ENCODE measurements around the gene TBC1D7. TPM values are rescaled to one million over a fixed set of nuclear protein-coding genes. Genes with fewer than 3 reads are reported as not detected.

The TBC1D7 gene
- total RNA-seq, 1 donor from 2014 or later, result 27.9 TPM

DNA sequence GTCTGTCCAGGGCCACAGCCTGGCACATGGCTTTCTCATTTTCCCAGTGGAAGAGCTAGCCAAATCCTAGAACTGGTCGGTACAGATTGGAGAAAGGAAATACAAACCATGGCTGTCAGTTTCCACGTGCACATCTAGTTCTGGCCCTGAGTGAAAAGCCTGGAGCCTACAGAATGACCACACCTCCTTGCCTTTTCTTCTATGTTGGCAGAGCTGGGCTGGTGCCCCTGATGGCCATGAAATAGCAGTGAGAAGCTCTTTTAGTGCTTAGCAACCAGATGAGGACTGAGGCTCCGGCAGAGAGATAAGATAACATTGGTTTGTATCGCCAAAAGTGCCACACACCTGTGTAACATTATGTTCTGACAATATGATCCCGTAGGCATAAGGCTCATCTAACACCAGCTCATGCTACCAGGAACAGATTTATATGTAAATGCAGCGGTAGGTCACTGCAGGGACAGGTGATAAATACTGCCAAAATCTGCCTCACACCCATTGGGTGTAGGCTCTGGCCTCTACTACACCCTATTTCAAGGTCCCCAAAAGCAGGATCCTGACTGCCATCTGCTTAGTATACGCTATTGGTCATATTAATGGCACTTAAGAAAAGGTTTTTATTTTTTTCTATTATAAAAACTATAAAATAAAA lies 39.9 kb upstream of the TBC1D7 start:
- H3K27ac ChIP-seq (ENCODE audit: low read depth, low read length), result no peak overlapping the region
- Mint-ChIP-seq H3K27me3 (ENCODE audit: low read depth, unreplicated experiment) (no peaks in the 10 kb centered on the region), H3K36me3 (ENCODE audit: low read depth, unreplicated experiment) (peaks cover 7% of the 10 kb centered on the region), H3K9me3 (ENCODE audit: unreplicated experiment) (no peaks in the 10 kb centered on the region), H3K4me1 (ENCODE audit: low read depth, unreplicated experiment) (peaks cover 16% of the 10 kb centered on the region), H3K27ac (ENCODE audit: unreplicated experiment) (no peak overlapping the region), H3K4me3 (ENCODE audit: unreplicated experiment) (no peak overlapping the region)
- H3K36me3 ChIP-seq (ENCODE audit: insufficient read depth, low read length), result no peaks in the 10 kb centered on the region
- TF ChIP-seq EZH2 (IDR thresholded peaks at IDR 0.05; ENCODE audit: insufficient read depth, low read length), result no peak
- TF ChIP-seq, protein P1, sequence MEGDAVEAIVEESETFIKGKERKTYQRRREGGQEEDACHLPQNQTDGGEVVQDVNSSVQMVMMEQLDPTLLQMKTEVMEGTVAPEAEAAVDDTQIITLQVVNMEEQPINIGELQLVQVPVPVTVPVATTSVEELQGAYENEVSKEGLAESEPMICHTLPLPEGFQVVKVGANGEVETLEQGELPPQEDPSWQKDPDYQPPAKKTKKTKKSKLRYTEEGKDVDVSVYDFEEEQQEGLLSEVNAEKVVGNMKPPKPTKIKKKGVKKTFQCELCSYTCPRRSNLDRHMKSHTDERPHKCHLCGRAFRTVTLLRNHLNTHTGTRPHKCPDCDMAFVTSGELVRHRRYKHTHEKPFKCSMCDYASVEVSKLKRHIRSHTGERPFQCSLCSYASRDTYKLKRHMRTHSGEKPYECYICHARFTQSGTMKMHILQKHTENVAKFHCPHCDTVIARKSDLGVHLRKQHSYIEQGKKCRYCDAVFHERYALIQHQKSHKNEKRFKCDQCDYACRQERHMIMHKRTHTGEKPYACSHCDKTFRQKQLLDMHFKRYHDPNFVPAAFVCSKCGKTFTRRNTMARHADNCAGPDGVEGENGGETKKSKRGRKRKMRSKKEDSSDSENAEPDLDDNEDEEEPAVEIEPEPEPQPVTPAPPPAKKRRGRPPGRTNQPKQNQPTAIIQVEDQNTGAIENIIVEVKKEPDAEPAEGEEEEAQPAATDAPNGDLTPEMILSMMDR (IDR thresholded peaks at IDR 0.05; ENCODE audit: insufficient read depth, low read depth, low read length), result no peak
- no peaks in the 10 kb centered on the region for H3K27me3 ChIP-seq (ENCODE audit: insufficient read depth, low read length)
- no peaks in the 10 kb centered on the region for H4K20me1 ChIP-seq (ENCODE audit: insufficient read depth, low read length)
- H3K4me1 ChIP-seq (ENCODE audit: insufficient read depth, low read length), result peaks cover 4% of the 10 kb centered on the region
- no peak overlapping the region for H3K9ac ChIP-seq (ENCODE audit: low read length)
- FAIRE-seq (no peak), DNase-seq (ENCODE audit: low read depth) (no peak)
- H3K4me2 ChIP-seq (ENCODE audit: low read length), result no peak overlapping the region
- H2AFZ ChIP-seq (ENCODE audit: low read depth, low read length), result no peak overlapping the region
- no peaks in the 10 kb centered on the region for H3K9me3 ChIP-seq (ENCODE audit: insufficient read depth, low read depth, low read length)
- H3K4me3 ChIP-seq (ENCODE audit: insufficient read depth, low read depth, low read length), result no peak overlapping the region
- H3K79me2 ChIP-seq (ENCODE audit: insufficient read depth, low read length), result no peaks in the 10 kb centered on the region

DNA sequence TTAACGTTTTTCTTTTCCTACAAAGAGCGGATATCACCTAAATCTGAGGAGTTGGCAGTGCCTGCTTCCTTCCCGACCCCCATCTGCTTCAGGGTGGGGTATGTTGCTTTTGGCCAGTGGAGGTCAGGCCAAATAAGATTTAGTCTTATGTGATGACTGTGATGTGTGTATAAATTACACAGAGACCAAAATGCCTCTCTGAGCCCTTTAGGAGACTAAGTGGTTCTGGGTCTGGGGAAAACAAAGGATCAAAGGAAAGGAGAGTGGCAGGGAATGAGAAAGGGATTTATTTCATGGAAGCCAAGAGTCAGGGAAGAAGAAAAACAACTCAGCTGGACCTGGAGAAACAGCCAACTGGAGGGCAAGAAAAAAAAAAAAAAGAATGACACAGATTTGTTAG lies 39.1 kb upstream of the TBC1D7 start:
- Mint-ChIP-seq H3K9me3 (ENCODE audit: unreplicated experiment) (no peaks in the 10 kb centered on the region), H3K36me3 (ENCODE audit: low read depth, unreplicated experiment) (peaks cover 5% of the 10 kb centered on the region), H3K4me1 (ENCODE audit: low read depth, unreplicated experiment) (peaks cover 14% of the 10 kb centered on the region), H3K4me3 (ENCODE audit: unreplicated experiment) (no peak overlapping the region), H3K27me3 (ENCODE audit: low read depth, unreplicated experiment) (no peaks in the 10 kb centered on the region), H3K27ac (ENCODE audit: unreplicated experiment) (no peak overlapping the region)
- DNase-seq (ENCODE audit: low read depth) (no peak), FAIRE-seq (no peak)
- no peaks in the 10 kb centered on the region for H3K27me3 ChIP-seq (ENCODE audit: insufficient read depth, low read length)
- H3K9ac ChIP-seq (ENCODE audit: low read length), result no peak overlapping the region
- H3K79me2 ChIP-seq (ENCODE audit: insufficient read depth, low read length), result no peaks in the 10 kb centered on the region
- no peaks in the 10 kb centered on the region for H3K9me3 ChIP-seq (ENCODE audit: insufficient read depth, low read depth, low read length)
- H2AFZ ChIP-seq (ENCODE audit: low read depth, low read length), result no peak overlapping the region
- H4K20me1 ChIP-seq (ENCODE audit: insufficient read depth, low read length), result no peaks in the 10 kb centered on the region
- no peaks in the 10 kb centered on the region for H3K36me3 ChIP-seq (ENCODE audit: insufficient read depth, low read length)
- H3K4me1 ChIP-seq (ENCODE audit: insufficient read depth, low read length), result peaks cover 6% of the 10 kb centered on the region
- H3K4me3 ChIP-seq (ENCODE audit: insufficient read depth, low read depth, low read length), result no peak overlapping the region
- H3K27ac ChIP-seq (ENCODE audit: low read depth, low read length), result no peak overlapping the region
- no peak overlapping the region for H3K4me2 ChIP-seq (ENCODE audit: low read length)
- TF ChIP-seq, protein P1 (IDR thresholded peaks at IDR 0.05; ENCODE audit: insufficient read depth, low read depth, low read length), result no peak
- no peak for TF ChIP-seq EZH2 (IDR thresholded peaks at IDR 0.05; ENCODE audit: insufficient read depth, low read length)

DNA sequence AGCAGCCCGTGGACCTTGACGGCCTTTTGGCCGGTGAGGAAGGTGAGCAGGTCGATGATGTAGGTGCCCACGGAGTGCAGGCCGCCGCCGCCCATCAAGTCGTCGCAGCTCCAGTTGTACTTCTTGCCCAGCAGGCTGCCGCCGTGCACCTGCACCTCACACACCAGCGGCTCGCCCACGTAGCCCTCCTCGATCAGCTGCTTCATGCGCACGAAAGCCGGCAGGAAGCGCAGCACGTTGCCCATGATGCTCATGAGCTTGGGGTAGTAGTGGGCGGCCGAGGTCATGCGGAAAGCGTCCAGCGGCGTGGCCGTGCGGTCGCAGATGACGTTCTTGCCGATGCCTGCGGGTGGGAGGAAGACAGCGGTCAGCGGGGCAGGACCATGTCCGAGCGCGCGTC lies 37.0 kb upstream of the TBC1D7 start:
- no peak overlapping the region for H2AFZ ChIP-seq (ENCODE audit: low read depth, low read length)
- FAIRE-seq, result no peak
- no peak overlapping the region for H3K4me2 ChIP-seq (ENCODE audit: low read length)
- H3K27ac ChIP-seq (ENCODE audit: low read depth, low read length), result no peak overlapping the region
- H3K4me1 ChIP-seq (ENCODE audit: insufficient read depth, low read length), result peaks cover 7% of the 10 kb centered on the region
- Mint-ChIP-seq H3K27ac (ENCODE audit: unreplicated experiment) (no peak overlapping the region), H3K4me1 (ENCODE audit: low read depth, unreplicated experiment) (peaks cover 15% of the 10 kb centered on the region), H3K9me3 (ENCODE audit: unreplicated experiment) (no peaks in the 10 kb centered on the region), H3K4me3 (ENCODE audit: unreplicated experiment) (no peak overlapping the region), H3K27me3 (ENCODE audit: low read depth, unreplicated experiment) (no peaks in the 10 kb centered on the region), H3K36me3 (ENCODE audit: low read depth, unreplicated experiment) (peaks cover 5% of the 10 kb centered on the region)
- no peak for DNase-seq (ENCODE audit: low read depth)
- H3K27me3 ChIP-seq (ENCODE audit: insufficient read depth, low read length), result no peaks in the 10 kb centered on the region
- no peaks in the 10 kb centered on the region for H4K20me1 ChIP-seq (ENCODE audit: insufficient read depth, low read length)
- no peaks in the 10 kb centered on the region for H3K36me3 ChIP-seq (ENCODE audit: insufficient read depth, low read length)
- no peaks in the 10 kb centered on the region for H3K79me2 ChIP-seq (ENCODE audit: insufficient read depth, low read length)
- no peak overlapping the region for H3K9ac ChIP-seq (ENCODE audit: low read length)
- TF ChIP-seq, protein P1 (IDR thresholded peaks at IDR 0.05; ENCODE audit: insufficient read depth, low read depth, low read length), result no peak
- no peak for TF ChIP-seq EZH2 (IDR thresholded peaks at IDR 0.05; ENCODE audit: insufficient read depth, low read length)
- no peak overlapping the region for H3K4me3 ChIP-seq (ENCODE audit: insufficient read depth, low read depth, low read length)
- no peaks in the 10 kb centered on the region for H3K9me3 ChIP-seq (ENCODE audit: insufficient read depth, low read depth, low read length)
